Sciatic nerve (tissue), 2 donors: Measurements from ENCODE around the gene ARMC2. TPM values are rescaled to one million over a fixed set of nuclear protein-coding genes. Genes with fewer than 3 reads are reported as not detected.
"Not testable (repeated sequence)": the region's sequence is repeated elsewhere in the genome, so short reads cannot be mapped to it uniquely, and the experiment has no call there.

ENCODE experiments used
- ATAC-seq: fragments of 200-7000 bp; cut with Tn5 transposase; one replicate; pipeline ENCODE4 v1.9.1; 2020; ENCODE audit warnings: mild to moderate bottlenecking, moderate library complexity
- DNase-seq: peaks from one replicate; pipeline ENCODE4 v3.0.0-alpha.2; 2020; ENCODE audit warnings: low spot score
- intact Hi-C: fragments of 100-400 bp; cut with DNase I; formaldehyde crosslinking; loops from one replicate; pipeline ENCODE4 v1.14.2; 2022
- total RNA-seq: library from RNA; stranded (reverse); fragmentation: NEBNext Ultra II Directional; extraction: Animal tissue kit (Norgen Biotek cat#: 25700); gene quantifications from one replicate; pipeline ENCODE4 v1.2.1, GENCODE V29; 2021
- donor health status: DM: no; HTN: no; CAD: no.
- donor health status: DM: no; HTN: no; CAD: no.

Gene ARMC2
- total RNA-seq, 1 donor from 2014 or later, result 17.2 TPM

DNA sequence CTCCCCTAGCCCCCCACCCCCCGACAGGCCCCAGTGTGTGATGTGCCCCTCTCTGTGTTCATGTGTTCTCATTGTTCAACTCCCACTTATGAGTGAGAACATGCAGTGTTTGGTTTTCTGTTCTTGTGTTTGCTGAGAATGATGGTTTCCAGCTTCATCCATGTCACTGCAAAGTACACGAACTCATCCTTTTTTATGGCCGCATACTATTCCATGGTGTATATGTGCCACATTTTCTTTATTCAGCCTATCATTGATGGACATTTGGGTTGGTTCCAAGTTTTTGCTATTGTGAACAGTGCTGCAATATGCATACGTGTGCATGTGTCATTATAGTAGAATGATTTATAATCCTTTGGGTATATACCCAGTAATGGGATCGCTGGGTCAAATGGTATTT lies 42.7 kb downstream of the ARMC2 start:
- intact Hi-C loops, result loop anchor here (5.0 kb wide), 1 partner anchor 349 kb away; no protein-coding TSS in a partner anchor
- DNase-seq, ATAC-seq: not testable (repeated sequence)

DNA sequence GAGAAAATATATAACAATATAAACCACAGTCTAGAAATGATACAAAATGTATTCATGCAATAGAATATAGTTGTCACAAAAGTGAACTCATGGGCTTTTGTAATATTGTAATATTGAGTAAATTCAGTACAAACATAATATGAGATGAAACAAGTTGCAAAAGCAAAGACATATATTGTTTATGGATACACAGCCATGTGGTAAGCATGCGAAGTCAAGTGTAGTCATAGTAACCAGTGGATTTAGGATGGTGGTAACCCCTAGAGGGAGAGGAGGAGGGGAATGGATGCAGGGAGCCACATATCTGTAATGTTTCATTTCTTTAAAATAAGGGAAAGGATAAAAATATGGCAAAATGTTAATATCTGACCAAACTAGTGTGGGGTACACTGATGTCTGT lies 47.3 kb downstream of the ARMC2 start:
- no peak for ATAC-seq
- no peak for DNase-seq
- intact Hi-C loops, result no loop called here

DNA sequence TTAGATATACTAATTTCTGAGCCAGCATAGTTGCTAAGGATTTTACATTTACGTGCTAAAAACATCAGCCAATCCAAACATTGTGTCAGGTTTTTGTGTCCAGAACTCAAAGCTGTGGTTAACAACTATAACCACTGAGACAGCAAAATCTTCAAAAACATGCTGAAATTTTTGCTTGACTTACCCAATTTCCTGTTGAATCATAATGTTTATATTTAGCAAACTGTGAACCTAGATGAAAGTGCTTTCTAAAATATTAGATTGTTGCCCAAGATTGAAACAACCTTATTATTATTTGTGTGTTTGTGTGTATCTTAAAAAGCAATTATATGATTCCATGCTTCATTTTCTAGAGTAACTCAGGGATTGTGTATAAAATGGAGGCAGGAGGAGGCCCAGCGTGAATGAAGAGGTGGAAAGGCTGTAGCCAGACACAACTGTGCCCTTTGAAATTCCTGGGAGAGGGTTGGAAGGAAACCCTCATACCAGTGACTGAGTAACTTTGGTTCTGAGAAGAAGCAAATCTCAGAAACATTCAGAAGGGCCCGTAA lies 48.0 kb downstream of the ARMC2 start:
- ATAC-seq (peak; percentile 89), DNase-seq (no peak)
- intact Hi-C loops, result no loop called here

DNA sequence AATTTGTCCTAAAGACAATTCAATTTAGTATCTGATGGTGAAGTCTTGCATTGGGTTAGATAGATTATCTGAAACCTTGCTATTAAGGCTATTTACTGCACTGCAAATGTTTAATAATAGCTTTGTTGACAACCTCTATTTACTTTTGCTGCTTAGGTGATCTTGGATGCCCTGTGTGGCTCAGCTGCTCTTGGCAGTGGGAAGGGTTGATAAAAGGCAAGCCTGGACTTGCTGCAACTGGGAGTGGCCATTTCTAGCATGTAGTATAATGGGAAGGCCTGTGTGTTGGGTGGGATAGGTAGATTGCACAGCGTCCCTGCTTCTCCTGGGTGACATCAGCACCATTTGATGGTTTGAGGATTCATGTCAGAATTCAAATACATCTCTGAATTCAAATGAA lies 49.1 kb downstream of the ARMC2 start:
- intact Hi-C loops, result no loop called here
- ATAC-seq (no peak), DNase-seq (no peak)

DNA sequence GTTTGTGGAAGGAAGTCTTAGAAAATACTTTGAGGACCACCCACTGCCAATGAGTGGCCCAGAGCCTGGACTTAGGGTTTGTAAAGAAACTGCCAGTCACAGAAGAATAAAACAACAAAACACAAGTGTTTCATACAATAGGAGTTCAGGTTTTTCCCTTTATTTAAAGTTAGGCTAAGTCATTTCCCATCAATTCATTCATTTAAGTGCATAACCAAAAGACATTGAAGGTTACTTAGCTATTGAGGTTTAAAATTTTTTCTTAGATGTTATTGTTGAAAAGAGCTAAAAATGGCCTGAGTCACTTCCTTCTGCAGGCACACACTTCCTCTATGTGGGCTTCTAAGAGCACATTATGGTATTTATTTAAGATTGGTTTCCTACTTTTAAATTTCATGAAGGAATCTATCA lies 54.2 kb downstream of the ARMC2 start:
- intact Hi-C loops, result no loop called here
- ATAC-seq (no peak), DNase-seq (no peak)

DNA sequence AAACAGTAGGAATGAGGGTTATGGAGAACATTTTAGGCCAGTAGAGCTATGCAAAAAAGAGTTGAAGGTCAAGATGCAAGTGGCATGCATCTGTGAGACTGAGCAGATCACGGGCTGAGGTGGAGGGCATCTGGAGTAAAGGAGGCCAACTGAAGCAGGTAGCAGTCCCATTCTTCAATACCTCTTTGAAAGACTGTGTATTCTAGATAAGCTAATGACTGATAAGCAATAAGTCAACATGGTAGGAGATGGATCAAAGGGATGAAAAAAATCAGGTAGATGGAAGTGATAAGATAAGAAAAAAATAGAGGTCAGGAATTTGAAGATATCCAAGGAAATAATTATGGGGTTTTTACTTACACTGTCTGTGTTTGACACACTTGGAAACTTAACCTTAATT lies 55.6 kb downstream of the ARMC2 start:
- no peak for ATAC-seq
- no peak for DNase-seq
- intact Hi-C loops, result no loop called here

DNA sequence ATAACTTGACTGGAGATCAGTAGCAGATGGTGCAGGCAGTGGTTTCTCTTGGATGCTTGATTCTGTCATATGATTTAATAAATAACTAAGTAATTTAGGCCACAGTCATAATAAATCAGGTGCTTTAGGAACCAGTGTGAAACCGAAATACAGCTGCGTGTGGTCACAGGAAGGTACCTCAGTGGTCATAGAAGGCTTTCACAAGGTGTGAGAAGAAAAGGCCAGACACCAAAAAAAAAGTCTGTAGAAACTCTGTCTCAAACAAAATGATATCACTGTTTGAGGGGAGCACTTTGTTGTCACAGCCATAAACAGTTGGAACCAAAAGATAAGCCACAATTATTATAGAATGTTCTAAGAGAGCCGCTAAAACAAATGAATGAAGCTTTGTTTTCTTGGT lies 56.5 kb downstream of the ARMC2 start:
- intact Hi-C loops, result no loop called here
- DNase-seq (no peak), ATAC-seq (no peak)

DNA sequence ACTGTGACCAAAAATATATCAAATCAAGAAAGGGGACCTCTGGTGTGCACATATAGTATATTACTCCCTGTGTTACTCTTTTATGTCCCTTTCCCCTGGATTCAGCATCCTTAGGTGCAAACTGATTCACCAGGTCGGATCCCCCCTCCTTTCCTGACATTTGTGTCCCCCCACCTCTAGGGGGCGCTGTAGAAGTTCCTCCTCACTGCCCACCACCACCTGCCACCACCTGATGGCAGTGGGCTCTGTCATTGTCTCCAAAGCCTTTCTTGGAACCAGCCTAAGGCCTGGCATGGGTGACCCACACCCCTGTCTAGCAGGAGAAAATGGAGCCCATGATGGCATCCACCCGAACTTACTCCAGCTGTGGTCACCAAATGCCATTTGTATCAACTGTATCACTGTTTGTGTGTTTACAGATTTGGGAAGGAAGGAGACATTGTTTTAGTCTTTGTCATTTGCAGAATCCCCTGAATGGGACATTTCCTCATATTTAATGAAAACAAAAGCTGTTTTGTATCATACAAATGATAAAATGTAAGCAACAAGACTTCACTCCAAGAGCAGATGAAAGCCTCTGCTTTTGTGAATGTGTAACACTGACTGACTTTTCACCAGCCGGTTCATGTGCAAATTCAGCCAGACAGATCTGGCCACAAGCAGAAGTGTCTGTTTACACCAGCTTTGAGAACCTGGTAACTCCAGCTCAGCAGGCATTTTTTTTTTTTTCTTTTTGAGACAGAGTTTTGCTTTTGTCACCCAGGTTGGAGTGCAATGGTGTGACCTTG lies 66.2 kb downstream of the ARMC2 start:
- DNase-seq (no peak), ATAC-seq (peak; percentile 68)
- intact Hi-C loops, result no loop called here

DNA sequence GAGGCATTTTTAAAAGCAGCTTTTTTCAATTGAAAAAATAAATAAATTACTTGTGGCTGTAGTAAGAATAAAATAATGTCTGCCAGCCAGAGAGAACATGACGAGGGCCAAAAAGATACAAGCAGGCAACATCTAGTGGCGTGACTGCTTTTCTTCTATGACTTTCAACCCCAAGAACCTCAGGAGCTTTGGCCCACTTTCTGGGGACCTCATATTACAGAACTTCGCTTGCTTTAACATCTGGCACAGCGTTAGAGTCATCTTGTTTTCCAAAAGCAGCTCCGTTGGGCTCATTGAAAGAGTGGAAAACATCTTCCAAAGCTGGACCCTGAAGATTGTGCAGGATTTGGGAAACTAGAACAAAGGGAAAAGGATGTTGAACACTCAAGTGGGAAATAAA lies 67.0 kb downstream of the ARMC2 start:
- intact Hi-C loops, result no loop called here
- no peak for ATAC-seq
- DNase-seq, result no peak

DNA sequence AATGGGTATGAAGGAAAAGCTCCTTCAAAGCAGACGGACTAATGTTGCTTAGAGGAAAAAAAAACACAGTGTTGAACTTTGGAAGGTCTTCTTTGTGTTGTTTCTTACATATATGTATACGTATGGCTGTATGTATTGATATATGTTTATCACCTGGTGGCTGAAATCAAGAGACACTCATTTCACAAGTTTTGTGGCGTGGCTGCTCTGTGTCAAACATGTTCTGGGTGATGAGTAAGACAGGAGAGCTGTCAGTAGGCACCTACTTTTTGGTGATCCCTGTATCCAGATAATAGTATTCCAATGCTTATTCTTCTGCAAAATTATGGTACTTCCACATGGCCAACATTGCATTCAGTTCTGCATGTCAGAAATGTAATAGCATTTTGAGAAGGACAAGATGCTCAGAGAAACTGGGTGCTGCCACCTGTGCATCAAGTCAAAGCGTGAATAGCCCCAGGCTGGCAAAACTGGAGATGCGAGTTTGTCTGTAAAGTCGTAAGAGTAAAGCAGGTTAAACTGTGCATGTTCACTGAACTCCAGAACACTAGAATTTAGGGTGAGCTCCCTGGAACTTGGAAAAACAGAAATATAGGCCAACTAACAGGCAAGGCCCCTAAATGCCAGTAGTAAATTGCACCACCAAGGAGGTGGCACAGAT lies 67.9 kb downstream of the ARMC2 start:
- DNase-seq, result no peak
- no peak for ATAC-seq
- intact Hi-C loops, result no loop called here

DNA sequence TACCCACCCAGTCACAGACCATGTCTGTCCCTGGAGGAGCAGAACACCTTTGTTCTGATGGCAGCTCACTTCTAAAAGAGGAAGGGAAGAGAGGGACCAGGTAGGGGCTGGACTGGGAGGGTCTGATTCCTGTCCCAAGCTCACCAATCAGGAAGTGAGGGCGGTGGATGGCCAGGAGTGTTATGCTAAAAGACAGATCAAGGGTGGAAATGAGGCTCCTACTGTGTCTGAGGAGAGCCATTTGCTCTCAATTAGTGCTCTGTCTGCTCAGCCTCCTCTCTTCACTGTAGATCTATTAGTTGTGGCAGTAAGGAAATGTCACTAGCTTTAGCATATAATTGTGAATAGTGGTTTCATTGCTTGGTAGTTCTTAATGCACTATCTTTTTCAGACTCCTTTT lies 72.5 kb downstream of the ARMC2 start:
- ATAC-seq (no peak), DNase-seq (no peak)
- intact Hi-C loops, result no loop called here

DNA sequence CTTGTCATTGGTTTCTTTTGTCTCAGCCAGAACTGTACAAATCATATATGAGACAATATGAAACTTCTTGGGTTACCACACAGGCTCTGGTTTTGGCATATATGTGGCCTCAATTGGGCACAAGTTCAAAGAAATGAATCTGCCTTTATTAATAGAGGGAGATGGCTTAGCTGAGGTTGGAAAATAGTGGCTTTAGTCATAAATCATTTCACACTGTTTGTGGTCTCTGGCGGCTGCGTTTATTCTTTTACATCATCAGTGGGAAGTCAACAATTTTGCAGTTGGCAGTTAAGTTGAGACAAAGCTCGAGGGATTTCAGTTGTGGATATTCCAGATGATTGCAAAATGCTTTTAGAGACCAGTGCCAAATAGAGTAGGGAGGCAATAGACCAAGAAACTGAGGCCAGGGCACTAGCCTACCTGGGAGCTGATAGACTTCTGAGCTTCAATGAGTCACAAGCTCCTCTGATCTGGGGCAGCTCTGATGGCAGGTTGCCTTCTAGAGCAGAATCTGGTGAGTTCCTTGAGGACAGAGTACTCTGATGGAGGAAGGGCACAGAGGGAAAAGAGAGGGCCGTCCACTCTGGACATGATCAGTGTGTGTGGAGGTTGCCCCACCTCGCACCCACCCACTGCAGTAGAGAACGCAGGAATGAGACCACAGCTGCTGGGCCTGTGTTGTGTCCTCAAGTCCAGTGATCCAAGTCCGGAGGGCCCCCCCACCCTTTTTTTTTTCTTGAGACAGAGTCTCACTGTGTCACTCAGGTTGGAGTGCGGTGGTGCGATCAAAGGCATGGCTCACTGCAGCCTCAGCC lies 73.5 kb downstream of the ARMC2 start:
- DNase-seq (no peak), ATAC-seq (peak; percentile 95)

DNA sequence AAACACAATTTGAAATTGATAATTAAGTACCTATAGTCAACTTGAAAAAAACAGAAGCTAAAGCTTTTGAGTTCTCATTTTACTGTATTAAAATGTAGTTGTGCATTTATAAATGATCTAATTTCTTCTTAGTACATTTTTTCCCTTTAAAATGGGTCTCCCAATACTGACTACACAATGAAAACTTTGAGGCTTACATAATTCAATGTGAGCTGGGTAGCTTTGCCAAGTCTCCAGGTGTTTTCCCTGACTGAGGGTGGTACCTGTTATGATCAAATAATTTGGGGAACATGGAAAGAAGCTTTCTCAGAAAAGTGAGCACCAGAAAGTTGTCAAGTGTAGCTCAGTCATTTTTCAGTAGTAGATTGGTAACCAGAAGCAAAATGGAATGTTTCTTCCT lies 74.3 kb downstream of the ARMC2 start:
- intact Hi-C loops, result no loop called here

More for the DNA sequence above, 73.5 kb downstream of the ARMC2 start:
- intact Hi-C loops, result no loop called here

DNA sequence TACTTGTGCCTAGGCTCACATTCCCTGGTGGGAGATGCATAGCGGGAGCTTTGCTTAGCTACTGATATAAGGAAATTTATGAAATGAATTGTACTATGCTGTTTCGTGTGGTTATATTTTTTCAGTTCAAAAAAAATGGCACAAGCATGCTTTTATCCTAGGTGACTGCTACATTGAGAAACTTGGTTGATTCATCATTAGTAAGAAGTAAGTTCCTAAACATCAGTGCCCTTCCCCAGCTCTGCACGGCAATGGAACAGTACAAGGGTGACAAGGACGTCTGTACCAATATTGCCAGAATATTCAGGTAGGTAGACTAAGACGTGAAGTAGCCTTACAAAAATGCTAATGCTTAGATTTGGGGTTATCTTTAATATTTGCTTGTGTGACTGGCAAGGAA lies 79.7 kb downstream of the ARMC2 start:
- intact Hi-C loops, result no loop called here
- DNase-seq, result no peak
- no peak for ATAC-seq

More for the DNA sequence above, 74.3 kb downstream of the ARMC2 start:
- ATAC-seq, result no peak
- DNase-seq, result no peak

DNA sequence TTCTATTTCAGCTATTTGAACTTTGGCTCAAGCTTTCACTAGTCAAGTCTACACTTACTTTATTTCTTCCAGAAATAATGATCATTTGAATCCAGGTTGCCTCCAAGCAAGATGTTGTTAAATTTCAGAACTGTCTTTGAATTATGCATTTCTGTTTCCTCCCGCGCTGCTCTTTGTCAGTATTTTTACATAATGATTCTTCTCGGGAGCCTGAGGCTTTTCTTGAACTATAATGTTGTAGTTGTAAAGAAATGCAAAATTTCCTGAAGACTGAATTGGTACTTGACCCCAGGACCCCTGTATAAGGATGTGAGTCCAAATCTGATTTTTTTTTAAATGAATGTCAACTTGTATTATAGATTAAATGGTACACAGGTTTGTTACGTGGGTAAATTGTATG lies 80.4 kb downstream of the ARMC2 start:
- intact Hi-C loops, result no loop called here
- no peak for ATAC-seq

DNA sequence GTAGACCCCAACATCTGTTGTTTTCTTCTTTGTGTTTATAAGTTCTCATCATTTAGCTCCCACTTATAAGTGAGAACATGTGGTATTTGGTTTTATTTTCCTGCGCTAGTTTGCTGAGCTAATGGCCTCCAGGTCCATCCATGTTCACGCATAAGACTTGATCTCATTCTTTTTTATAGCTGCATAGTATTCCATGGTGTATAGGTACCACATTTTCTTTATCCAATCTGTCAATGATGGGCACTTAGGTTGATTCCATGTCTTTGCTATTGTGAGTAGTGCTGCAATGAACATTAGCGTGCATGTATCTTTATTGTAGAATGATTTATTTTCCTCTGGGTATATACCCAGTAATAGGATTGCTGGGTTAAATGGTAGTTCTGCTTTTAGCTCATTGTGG lies 82.9 kb downstream of the ARMC2 start:
- intact Hi-C loops, ATAC-seq, DNase-seq: not testable (repeated sequence)

More for the DNA sequence above, 80.4 kb downstream of the ARMC2 start:
- DNase-seq, result no peak

DNA sequence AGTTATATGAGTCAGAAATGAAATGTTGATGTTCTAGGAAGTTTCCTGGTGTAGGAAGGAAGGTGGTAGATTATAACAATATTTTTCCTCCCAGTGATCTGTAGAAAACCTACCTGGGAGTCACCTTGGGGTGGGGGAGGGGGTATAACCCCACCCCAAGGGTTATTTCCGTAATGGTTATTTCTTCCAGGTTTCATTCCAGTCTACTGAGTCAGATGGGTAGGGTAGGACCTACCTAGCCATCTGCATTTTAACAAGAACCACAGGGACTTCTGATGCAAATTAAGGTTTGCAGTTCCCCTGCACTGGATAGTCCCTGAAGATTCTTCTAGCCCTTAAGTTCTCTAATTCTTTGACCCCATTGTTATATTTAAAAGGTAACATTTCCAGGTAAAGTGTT lies 88.9 kb downstream of the ARMC2 start:
- ATAC-seq (no peak), DNase-seq (no peak)
- intact Hi-C loops, result no loop called here

DNA sequence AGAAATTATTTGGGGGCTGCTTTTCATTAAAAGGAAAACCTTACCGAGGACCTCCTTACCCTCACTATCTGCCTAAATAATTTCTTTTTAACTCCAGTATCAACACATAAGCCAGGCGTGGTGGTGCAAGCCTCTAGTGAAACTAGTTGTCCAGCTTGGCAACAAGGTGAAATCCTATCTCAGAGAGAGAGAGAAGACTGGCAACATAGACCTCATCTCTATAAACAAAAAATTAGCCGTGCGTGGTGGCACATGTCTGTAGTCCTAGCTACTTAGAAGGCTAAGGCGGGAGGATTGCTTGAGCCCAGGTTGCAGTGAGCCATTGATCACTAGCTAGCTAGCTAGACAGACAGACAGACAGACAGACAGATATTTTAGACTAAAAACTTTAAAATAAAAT lies 92.5 kb downstream of the ARMC2 start:
- intact Hi-C loops, result no loop called here
- ATAC-seq, result no peak
- DNase-seq, result no peak

DNA sequence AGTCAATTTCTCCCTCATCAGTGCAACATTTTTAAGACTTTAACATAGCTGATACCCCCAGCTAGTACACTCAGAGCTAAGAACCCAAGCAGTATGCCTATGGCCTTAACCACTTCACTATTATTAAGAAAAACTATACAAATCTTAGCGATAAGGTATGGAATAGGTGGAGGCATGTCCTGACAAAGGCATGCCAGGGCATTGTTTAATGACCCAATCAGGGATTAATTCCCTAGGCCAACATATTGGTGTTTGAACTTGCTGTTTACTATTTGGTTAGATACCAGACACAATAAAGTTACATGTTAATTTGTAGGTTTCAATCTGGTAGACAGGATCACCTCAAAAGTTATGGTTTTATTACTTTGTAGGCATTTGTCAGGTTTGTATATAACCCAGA lies 93.1 kb downstream of the ARMC2 start:
- ATAC-seq (no peak), DNase-seq (no peak)
- intact Hi-C loops, result no loop called here

DNA sequence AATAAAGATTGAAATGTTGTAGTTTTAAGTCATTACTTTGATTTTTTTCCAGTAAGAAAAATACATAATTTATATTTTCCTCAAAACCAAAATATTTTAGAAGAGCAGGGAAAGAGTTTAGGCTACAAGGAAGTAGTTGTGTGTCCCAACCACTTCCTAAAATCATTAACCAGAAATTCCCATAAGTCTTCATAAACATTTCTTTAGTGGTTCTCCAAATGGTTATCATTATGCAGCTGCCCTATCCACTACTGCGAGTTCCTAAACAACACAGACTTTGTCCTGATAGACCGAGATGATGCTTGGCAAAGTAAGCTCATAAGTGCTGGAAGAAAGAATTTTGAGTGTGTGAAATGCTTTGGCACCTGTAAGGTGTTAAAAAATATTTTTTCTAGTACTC lies 93.6 kb downstream of the ARMC2 start:
- intact Hi-C loops, result no loop called here
- DNase-seq, result no peak
- no peak for ATAC-seq
